HG02588 (cell line): ENCODE data around the gene ZC3H13.

Experiments used
- ATAC-seq: cut with Tn5 transposase; IDR thresholded peaks from one replicate; pipeline ENCODE4 v1.9.1; 2021; ENCODE audit warnings: mild to moderate bottlenecking, moderate library complexity; ENCODE audit not compliant: unreplicated experiment

The ZC3H13 gene

GRCh38 chr13:45941261-45941660 lies 111.3 kb downstream of the ZC3H13 start:
- ATAC-seq: no peak

- ATAC-seq: no peak
Measured at GRCh38 chr13:45940061-45940460, 112.5 kb downstream of the ZC3H13 start.

- ATAC-seq: no peak
Measured at GRCh38 chr13:45936621-45937020, 115.9 kb downstream of the ZC3H13 start.

- no peak for ATAC-seq
Measured at GRCh38 chr13:45934283-45934682, 118.3 kb downstream of the ZC3H13 start.

- no peak for ATAC-seq
Measured at GRCh38 chr13:45933203-45933908, 119.2 kb downstream of the ZC3H13 start.

- ATAC-seq: no peak
Measured at GRCh38 chr13:45932676-45933075, 119.9 kb downstream of the ZC3H13 start.

GRCh38 chr13:45932172-45932571 lies 120.4 kb downstream of the ZC3H13 start:
- ATAC-seq: no peak

- ATAC-seq: no peak
Measured at GRCh38 chr13:45931211-45931610, 121.3 kb downstream of the ZC3H13 start.

- no peak for ATAC-seq
Measured at GRCh38 chr13:45930177-45930576, 122.4 kb downstream of the ZC3H13 start.

- no peak for ATAC-seq
Measured at GRCh38 chr13:45928843-45929242, 123.7 kb downstream of the ZC3H13 start.

- no peak for ATAC-seq
Measured at GRCh38 chr13:45928176-45928575, 124.4 kb downstream of the ZC3H13 start.

- no peak for ATAC-seq
Measured at GRCh38 chr13:45926741-45927140, 125.8 kb downstream of the ZC3H13 start.

- no peak for ATAC-seq
Measured at GRCh38 chr13:45925151-45925550, 127.4 kb downstream of the ZC3H13 start.

GRCh38 chr13:45921162-45921736 lies 131.3 kb downstream of the ZC3H13 start:
- ATAC-seq: no peak

GRCh38 chr13:45918597-45918996 lies 133.9 kb downstream of the ZC3H13 start:
- no peak for ATAC-seq

- ATAC-seq: no peak
Measured at GRCh38 chr13:45917019-45917418, 135.5 kb downstream of the ZC3H13 start.

- ATAC-seq: no peak
Measured at GRCh38 chr13:45915686-45916439, 136.7 kb downstream of the ZC3H13 start.

GRCh38 chr13:45909673-45910072 lies 142.9 kb downstream of the ZC3H13 start:
- no peak for ATAC-seq

- ATAC-seq: no peak
Measured at GRCh38 chr13:45909089-45909488, 143.5 kb downstream of the ZC3H13 start.

GRCh38 chr13:45907503-45907902 lies 145.0 kb downstream of the ZC3H13 start:
- ATAC-seq: no peak
